SK-N-SH treated with all-trans-retinoic acid at 6 μM for 48 hours (cell line): ENCODE results near the gene TOMM34.

Experiments used
- ATAC-seq: fragments of 200-7000 bp; cut with Tn5 transposase; 3 replicates; pipeline ENCODE4 v1.9.1; 2020; ENCODE audit warnings: mild to moderate bottlenecking, moderate library complexity
- ARNTL ChIP-seq: fragments of 450-650 bp; formaldehyde crosslinking; IDR thresholded peaks from 2 replicates; pipeline ENCODE4 v1.5.0; 2020; ENCODE audit warnings: low read depth, mild to moderate bottlenecking, moderate library complexity, borderline replicate concordance
- BACH2 ChIP-seq: fragments of 250-450 bp; sonication (Bioruptor Pico); IDR thresholded peaks from 2 replicates; pipeline ENCODE4 v1.9.0; 2021; ENCODE audit warnings: mild to moderate bottlenecking, borderline replicate concordance
- CSDC2 ChIP-seq: fragments of 250-450 bp; sonication (Bioruptor Pico); IDR thresholded peaks from 2 replicates; pipeline ENCODE4 v1.5.0; 2020; ENCODE audit warnings: mild to moderate bottlenecking, moderate library complexity
- ESRRG ChIP-seq: fragments of 250-450 bp; sonication (Bioruptor Pico); IDR thresholded peaks from 2 replicates; pipeline ENCODE4 v1.6.1; 2021; ENCODE audit warnings: mild to moderate bottlenecking
- GLIS3 ChIP-seq: fragments of 250-450 bp; sonication (Bioruptor Pico); IDR thresholded peaks from 2 replicates; pipeline ENCODE4 v1.5.0; 2020; ENCODE audit warnings: mild to moderate bottlenecking, moderate library complexity
- ISL1 ChIP-seq: fragments of 250-450 bp; sonication (Bioruptor Pico); IDR thresholded peaks from 2 replicates; pipeline ENCODE4 v2.1.2; 2022; ENCODE audit warnings: mild to moderate bottlenecking, moderate library complexity
- OSR1 ChIP-seq: fragments of 250-450 bp; sonication (Bioruptor Pico); IDR thresholded peaks from 2 replicates; pipeline ENCODE4 v1.8.0; 2022; ENCODE audit warnings: moderate library complexity, mild to moderate bottlenecking, inconsistent platforms
- PATZ1 ChIP-seq: fragments of 250-450 bp; sonication (Bioruptor Pico); IDR thresholded peaks from 2 replicates; pipeline ENCODE4 v1.8.0; 2020; ENCODE audit warnings: mild to moderate bottlenecking, moderate library complexity, borderline replicate concordance
- POU6F1 ChIP-seq: fragments of 250-450 bp; sonication (Bioruptor Pico); IDR thresholded peaks from 2 replicates; pipeline ENCODE4 v1.8.0; 2021; ENCODE audit warnings: low read depth, mild to moderate bottlenecking, moderate library complexity, borderline replicate concordance
- PPARA ChIP-seq: fragments of 250-450 bp; sonication (Bioruptor Pico); IDR thresholded peaks from 2 replicates; pipeline ENCODE4 v1.5.0; 2020; ENCODE audit warnings: mild to moderate bottlenecking, borderline replicate concordance
- RARB ChIP-seq: fragments of 250-450 bp; sonication (Bioruptor Pico); IDR thresholded peaks from 2 replicates; pipeline ENCODE4 v1.8.0; 2021; ENCODE audit warnings: mild to moderate bottlenecking, moderate library complexity
- TCF4 ChIP-seq: fragments of 250-450 bp; sonication (Bioruptor Pico); IDR thresholded peaks from 2 replicates; pipeline ENCODE4 v1.8.0; 2021; ENCODE audit warnings: mild to moderate bottlenecking, moderate library complexity, borderline replicate concordance
- TOX ChIP-seq: fragments of 250-450 bp; sonication (Bioruptor Pico); IDR thresholded peaks from 2 replicates; pipeline ENCODE4 v1.8.0; 2021; ENCODE audit warnings: mild to moderate bottlenecking, moderate library complexity, borderline replicate concordance
- ZC3H10 ChIP-seq: fragments of 250-450 bp; sonication (Bioruptor Pico); IDR thresholded peaks from 2 replicates; pipeline ENCODE4 v1.5.1; 2021; ENCODE audit warnings: mild to moderate bottlenecking, moderate library complexity
- ZFP3 ChIP-seq: fragments of 250-450 bp; sonication (Bioruptor Pico); IDR thresholded peaks from 2 replicates; pipeline ENCODE4 v1.5.0; 2020; ENCODE audit warnings: mild to moderate bottlenecking, moderate library complexity
- ZFP30 ChIP-seq: fragments of 450-650 bp; formaldehyde crosslinking; IDR thresholded peaks from 2 replicates; pipeline ENCODE4 v1.5.0; 2022; ENCODE audit warnings: mild to moderate bottlenecking, moderate library complexity
- ZNF565 ChIP-seq: fragments of 450-650 bp; formaldehyde crosslinking; conservative IDR thresholded peaks from 2 replicates; pipeline ENCODE4 v1.5.0; 2020; ENCODE audit warnings: low read depth, mild to moderate bottlenecking, moderate library complexity
- ZNF70 ChIP-seq: fragments of 450-650 bp; formaldehyde crosslinking; IDR thresholded peaks from 2 replicates; pipeline ENCODE4 v1.5.0; 2020; ENCODE audit warnings: mild to moderate bottlenecking, moderate library complexity
- TF ChIP-seq, protein P1 (sequence below): fragments of 250-450 bp; sonication (Bioruptor Pico); IDR thresholded peaks from 2 replicates; pipeline ENCODE4 v1.5.1; 2021; ENCODE audit warnings: mild to moderate bottlenecking, moderate library complexity
- TF ChIP-seq, protein P2 (sequence below): fragments of 250-450 bp; sonication (Bioruptor Pico); IDR thresholded peaks from 2 replicates; pipeline ENCODE4 v1.5.1; 2020; ENCODE audit warnings: low read depth, mild to moderate bottlenecking, moderate library complexity
- TF ChIP-seq, protein P3 (sequence below): fragments of 250-450 bp; sonication (Bioruptor Pico); IDR thresholded peaks from 2 replicates; pipeline ENCODE4 v1.5.0; 2020; ENCODE audit warnings: mild to moderate bottlenecking, moderate library complexity

The TOMM34 gene

DNA sequence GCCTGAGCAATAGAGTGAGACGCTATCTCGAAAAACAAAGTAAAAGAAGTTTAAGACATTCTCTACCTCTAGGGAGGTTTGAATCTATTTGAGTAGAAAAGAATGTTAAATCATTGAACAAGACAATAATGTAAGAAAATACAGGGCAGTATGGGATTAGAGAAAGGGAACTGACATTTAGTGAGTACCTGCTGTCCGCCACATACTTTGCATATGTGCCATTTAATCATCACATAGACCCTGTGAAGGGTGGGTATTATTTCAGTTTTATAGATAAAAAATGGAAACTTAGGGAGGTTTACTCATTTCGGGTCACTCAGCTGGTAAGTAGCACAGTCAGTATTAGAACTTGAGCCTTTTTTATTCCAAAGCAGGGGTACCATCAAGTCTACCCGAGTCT is 37.5 kb upstream of the TOMM34 start (continued):
- TF ChIP-seq TOX (CRISPR knock-in tag), result no peak

- no peak for ATAC-seq
- no peak for TF ChIP-seq TCF4 (CRISPR knock-in tag)
- no peak for TF ChIP-seq BACH2 (CRISPR knock-in tag)
- TF ChIP-seq ZNF70, result no peak
- TF ChIP-seq, protein P1, sequence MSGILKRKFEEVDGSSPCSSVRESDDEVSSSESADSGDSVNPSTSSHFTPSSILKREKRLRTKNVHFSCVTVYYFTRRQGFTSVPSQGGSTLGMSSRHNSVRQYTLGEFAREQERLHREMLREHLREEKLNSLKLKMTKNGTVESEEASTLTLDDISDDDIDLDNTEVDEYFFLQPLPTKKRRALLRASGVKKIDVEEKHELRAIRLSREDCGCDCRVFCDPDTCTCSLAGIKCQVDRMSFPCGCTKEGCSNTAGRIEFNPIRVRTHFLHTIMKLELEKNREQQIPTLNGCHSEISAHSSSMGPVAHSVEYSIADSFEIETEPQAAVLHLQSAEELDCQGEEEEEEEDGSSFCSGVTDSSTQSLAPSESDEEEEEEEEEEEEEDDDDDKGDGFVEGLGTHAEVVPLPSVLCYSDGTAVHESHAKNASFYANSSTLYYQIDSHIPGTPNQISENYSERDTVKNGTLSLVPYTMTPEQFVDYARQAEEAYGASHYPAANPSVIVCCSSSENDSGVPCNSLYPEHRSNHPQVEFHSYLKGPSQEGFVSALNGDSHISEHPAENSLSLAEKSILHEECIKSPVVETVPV, result no peak
- TF ChIP-seq PPARA, result no peak
- no peak for TF ChIP-seq ARNTL
- TF ChIP-seq ZFP3, result no peak
- no peak for TF ChIP-seq ESRRG
- TF ChIP-seq, protein P2, sequence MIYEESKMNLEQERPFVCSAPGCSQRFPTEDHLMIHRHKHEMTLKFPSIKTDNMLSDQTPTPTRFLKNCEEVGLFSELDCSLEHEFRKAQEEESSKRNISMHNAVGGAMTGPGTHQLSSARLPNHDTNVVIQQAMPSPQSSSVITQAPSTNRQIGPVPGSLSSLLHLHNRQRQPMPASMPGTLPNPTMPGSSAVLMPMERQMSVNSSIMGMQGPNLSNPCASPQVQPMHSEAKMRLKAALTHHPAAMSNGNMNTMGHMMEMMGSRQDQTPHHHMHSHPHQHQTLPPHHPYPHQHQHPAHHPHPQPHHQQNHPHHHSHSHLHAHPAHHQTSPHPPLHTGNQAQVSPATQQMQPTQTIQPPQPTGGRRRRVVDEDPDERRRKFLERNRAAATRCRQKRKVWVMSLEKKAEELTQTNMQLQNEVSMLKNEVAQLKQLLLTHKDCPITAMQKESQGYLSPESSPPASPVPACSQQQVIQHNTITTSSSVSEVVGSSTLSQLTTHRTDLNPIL (CRISPR knock-in tag), result no peak
- no peak for TF ChIP-seq CSDC2 (CRISPR knock-in tag)
- TF ChIP-seq ZNF565 (CRISPR knock-in tag), result no peak
- TF ChIP-seq PATZ1 (CRISPR knock-in tag), result no peak
- TF ChIP-seq RARB, result no peak
- TF ChIP-seq POU6F1 (CRISPR knock-in tag), result no peak
- TF ChIP-seq TOX (CRISPR knock-in tag), result no peak
- no peak for TF ChIP-seq ISL1 (CRISPR knock-in tag)
- no peak for TF ChIP-seq OSR1
- TF ChIP-seq, protein P3, sequence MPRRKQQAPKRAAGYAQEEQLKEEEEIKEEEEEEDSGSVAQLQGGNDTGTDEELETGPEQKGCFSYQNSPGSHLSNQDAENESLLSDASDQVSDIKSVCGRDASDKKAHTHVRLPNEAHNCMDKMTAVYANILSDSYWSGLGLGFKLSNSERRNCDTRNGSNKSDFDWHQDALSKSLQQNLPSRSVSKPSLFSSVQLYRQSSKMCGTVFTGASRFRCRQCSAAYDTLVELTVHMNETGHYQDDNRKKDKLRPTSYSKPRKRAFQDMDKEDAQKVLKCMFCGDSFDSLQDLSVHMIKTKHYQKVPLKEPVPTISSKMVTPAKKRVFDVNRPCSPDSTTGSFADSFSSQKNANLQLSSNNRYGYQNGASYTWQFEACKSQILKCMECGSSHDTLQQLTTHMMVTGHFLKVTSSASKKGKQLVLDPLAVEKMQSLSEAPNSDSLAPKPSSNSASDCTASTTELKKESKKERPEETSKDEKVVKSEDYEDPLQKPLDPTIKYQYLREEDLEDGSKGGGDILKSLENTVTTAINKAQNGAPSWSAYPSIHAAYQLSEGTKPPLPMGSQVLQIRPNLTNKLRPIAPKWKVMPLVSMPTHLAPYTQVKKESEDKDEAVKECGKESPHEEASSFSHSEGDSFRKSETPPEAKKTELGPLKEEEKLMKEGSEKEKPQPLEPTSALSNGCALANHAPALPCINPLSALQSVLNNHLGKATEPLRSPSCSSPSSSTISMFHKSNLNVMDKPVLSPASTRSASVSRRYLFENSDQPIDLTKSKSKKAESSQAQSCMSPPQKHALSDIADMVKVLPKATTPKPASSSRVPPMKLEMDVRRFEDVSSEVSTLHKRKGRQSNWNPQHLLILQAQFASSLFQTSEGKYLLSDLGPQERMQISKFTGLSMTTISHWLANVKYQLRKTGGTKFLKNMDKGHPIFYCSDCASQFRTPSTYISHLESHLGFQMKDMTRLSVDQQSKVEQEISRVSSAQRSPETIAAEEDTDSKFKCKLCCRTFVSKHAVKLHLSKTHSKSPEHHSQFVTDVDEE (CRISPR knock-in tag), result no peak
- TF ChIP-seq GLIS3 (CRISPR knock-in tag), result no peak
These were observed 37.0 kb upstream of the TOMM34 start for GRCh38 chr20:44997171-44997570.

DNA sequence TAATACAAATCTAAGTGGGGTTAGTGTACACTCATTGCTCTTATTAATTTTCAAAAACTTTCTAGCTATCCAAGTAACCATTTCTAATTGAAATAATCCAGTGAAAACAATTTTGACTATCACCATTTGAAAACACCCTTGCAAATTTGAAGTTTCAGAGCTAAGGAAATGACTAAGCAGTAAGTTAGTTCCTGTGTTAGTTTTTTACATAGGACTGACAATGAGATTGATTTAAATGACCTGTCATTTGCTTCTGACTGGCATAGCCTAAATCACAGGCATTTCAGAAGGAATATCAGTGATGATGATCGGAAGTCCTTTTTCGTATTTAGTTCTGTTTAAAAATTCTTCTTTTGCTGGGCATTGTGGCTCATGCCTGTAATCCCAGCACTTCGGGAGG is 33.1 kb upstream of the TOMM34 start:
- no peak for ATAC-seq
- TF ChIP-seq ISL1 (CRISPR knock-in tag) (no peak), ARNTL (no peak), PATZ1 (CRISPR knock-in tag) (no peak), ZFP30 (CRISPR knock-in tag) (no peak), ZFP3 (no peak), ZNF565 (CRISPR knock-in tag) (no peak), ZC3H10 (no peak), GLIS3 (CRISPR knock-in tag) (no peak), TOX (CRISPR knock-in tag) (no peak)
- TF ChIP-seq, protein P3 (CRISPR knock-in tag), result no peak
- TF ChIP-seq, protein P2 (CRISPR knock-in tag), result no peak
- TF ChIP-seq, protein P1, result no peak
